NCI-H2081 treated with DMSO at 0.1 percent for 48 hours (cell line): ENCODE measurements around the gene UBE2R2.
"Not testable (repeated sequence)": the region's sequence is repeated elsewhere in the genome, so short reads cannot be mapped to it uniquely, and the experiment has no call there.

Experiments used
- DNase-seq: peaks from one replicate; lab custom pipeline; 2025; lab: John Stamatoyannopoulos, UW

UBE2R2 gene

DNA sequence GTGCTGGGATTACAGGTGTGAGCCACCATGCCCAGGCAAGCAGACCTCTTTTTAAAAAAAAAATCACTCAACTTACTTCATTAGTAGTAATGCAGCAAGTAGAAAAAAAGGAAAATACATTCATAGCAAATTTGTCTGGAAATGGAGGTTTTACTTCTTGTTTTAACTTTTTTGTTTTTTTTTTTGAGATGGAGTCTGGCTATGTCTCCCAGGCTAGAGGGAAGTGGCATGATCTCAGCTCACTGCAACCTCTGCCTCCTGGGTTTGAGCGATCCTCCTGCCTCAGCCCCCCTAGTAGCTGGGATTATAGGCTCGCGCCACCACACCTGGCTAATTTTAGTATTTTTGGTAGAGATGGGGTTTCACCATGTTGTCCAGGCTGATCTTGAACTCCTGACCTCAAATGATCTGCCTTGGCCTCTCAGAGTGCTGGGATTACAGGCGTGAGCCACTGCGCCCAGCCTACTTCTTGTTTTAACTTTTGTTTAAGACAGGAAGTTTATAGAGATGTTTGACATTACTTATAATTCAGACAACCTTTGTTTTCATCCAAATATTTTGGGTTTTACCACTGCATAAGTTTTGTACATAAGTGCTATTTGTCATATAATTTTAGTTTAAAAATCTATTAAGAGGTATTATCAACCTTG lies 26.5 kb downstream of the UBE2R2 start:
- DNase-seq: no peak

DNA sequence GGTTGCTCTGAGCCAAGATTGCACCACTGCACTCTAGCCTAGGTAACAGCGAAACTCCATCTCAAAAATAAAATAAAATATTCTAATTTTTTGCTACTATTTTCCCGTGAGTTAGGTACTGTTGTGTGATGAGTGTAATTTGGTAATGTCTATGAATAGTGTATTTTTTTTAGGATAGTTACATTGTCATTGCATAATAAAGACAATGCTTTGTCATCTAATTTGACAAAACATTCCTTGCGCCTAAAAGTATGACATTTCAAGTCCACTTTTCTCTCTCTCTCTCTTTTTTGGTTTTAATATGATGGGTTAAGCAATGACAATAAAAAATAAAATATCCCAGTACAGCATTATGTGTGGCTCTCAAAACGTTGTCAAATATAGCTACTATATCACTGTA lies 29.3 kb downstream of the UBE2R2 start:
- no peak for DNase-seq

- DNase-seq: not testable (repeated sequence)
These were observed 30.9 kb downstream of the UBE2R2 start for GRCh38 chr9:33847894-33848205.

DNA sequence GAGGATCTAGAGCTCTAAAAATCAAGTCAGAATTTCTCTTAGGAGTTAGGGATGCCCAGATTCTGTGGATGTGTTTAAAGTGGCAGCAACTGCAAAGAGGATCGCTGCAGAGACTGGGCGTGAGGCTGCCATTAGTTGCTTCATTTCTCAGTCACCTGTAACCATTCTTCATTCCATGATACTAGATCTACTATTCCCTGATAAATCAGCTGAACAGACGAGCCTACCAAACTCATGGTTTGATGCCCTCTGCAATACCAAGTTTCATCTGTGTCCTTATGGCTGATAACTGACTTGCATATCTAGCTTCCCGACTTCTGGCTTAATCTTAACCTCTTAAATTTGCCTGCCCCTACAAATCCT lies 33.3 kb downstream of the UBE2R2 start:
- no peak for DNase-seq

DNA sequence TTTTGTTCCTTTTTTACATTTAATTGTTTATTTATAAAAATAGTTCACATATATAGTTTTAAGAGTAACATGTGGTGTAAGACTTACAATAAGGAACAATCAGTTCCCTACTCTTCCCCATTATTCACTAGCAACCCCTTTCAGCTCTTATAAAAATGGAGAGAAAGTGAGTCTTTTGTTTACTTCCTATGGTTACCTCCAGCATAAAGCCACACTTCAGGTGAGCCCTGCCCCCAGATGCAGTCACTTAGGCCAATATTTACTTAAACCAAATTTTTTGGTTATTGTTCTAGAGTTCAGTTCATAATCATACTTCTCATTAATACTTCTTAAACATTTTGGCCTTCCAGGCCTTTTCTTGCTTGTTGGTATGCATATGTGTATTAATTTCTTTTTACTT lies 33.7 kb downstream of the UBE2R2 start:
- DNase-seq: no peak

GRCh38 chr9:33851301-33851700 lies 34.3 kb downstream of the UBE2R2 start:
- DNase-seq: no peak

GRCh38 chr9:33852216-33852826 lies 35.4 kb downstream of the UBE2R2 start:
- DNase-seq: no peak

GRCh38 chr9:33856247-33856646 lies 39.3 kb downstream of the UBE2R2 start:
- no peak for DNase-seq

- no peak for DNase-seq
These were observed 41.5 kb downstream of the UBE2R2 start for GRCh38 chr9:33858423-33858822.

DNA sequence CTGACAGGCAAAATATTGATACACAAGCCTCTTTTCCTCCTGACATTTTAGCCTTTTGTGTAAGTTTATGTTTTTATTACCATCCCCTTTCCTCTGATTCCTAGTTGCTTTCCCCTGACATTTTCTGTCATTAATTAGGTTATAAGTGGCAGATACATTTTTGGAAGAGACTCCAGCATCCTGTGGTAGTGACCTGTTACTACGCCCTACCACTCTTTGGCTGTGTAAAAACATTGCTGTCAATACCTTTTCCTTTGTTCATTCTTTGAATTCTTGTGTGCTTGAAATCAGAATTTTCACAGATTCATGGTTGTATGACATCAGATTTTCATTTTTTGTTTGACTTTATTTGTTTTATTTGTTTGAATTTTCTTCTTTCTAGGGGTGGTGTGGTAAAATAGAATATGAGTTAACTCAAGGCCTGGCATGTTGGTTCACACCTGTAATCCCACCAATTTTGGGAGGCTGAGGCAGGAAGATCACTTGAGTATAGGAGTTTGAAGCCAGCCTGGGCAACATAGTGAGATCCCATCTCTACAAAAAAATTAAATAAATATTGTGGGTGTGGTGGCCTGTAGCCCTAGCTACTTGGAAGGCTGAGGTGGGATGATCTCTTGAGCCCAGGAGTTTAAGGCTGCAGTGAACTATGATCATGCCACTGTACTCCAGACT lies 43.4 kb downstream of the UBE2R2 start:
- DNase-seq: no peak

- DNase-seq: no peak
These were observed 45.0 kb downstream of the UBE2R2 start for GRCh38 chr9:33861917-33862453.

DNA sequence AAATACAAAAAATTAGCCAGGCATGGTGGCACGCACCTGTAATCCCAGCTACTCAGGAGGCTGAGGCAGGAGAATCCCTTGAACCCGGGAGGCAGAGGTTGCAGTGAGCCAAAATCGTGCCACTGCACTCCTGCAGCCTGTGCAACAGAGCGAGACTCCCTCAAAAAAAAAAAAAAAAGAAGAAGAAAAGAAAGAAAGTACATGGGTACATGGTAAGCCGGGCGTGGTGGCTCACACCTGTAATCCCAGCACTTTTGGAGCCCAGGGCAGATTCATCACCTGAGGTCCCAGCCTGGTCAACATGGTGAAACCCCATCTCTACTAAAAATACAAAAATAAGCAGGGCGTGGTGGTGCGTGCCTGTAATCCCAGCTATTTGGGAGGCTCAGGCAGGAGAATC lies 46.1 kb downstream of the UBE2R2 start:
- not testable (repeated sequence) for DNase-seq

- no peak for DNase-seq
These were observed 50.9 kb downstream of the UBE2R2 start for GRCh38 chr9:33867747-33868439.

DNA sequence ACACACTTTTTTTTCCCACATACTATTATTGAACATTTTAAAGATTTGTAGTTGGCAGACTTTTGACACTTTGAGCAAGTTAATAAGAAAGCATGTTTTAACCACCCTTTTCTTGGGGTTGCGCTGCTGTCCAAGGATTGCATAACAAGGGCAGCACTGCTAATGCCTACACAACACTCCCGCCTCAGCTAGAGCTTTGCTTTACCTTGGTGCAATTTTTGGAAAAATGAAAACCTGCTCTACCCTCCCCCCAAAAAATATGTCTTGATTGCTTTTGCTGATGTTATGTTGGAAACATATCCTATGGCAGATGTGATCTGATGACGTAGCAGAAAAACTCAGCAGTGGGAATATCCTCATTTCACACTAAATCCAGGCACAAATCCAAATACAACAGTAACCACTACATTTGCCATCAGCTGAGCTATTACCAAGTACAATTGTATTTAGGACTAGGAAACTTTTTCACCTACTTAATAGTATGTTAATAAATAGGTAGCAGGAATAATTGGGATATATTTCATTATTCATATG lies 51.5 kb downstream of the UBE2R2 start:
- no peak for DNase-seq

DNA sequence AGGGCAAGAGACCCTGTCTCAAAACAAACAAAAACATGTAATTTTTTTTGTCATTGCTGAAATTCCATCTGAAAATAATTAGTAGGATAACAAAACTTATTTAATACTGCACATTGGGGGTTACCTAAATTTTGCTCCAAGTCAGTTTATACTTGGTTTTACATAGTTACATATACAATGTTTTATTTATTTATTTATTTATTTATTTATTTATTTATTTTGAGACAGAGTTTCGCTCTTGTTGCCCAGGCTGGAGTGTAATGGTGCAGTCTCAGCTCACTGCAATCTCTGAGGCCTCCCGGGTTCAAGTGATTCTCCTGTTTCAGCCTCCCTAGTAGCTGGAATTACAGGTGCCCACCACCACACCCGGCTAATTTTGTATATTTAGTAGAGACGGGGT lies 52.3 kb downstream of the UBE2R2 start:
- not testable (repeated sequence) for DNase-seq

DNA sequence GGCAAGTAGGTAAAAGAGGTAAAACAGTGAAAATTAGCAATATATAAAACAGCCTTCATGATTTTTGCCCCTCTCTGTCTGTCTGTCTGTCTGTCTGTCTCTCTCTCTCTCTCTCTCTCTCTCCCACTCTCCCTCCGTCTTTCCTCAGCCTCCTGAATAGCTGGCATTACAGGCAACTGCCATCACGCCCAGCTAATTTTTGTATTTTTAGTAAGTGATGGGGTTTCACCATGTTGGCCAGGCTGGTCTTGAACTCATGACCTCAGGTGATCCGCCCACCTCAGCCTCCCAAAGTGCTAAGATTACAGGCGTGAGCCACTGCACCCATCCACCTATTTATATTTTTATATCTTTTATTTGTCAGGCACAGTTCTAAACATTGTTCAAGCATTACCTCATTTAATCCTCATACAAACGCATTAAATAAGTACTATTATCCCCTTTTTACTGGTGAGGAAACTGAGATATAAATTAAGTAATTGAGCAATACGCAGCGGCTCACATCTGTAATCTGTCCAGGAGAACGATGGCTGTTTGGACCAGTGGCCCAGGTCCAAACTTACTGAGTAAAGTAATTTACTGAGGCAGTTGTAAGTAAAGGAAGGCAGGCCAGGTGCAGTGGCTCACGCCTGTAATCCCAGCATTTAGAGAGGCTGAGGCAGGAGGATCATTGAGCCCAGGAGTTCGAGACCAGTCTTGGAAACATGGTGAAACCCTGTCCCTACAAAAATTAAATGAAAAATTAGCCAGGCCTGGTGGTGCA lies 60.9 kb downstream of the UBE2R2 start:
- DNase-seq: no peak

GRCh38 chr9:33878691-33879366 lies 61.9 kb downstream of the UBE2R2 start:
- no peak for DNase-seq

GRCh38 chr9:33880211-33881089 lies 63.5 kb downstream of the UBE2R2 start:
- DNase-seq: no peak

GRCh38 chr9:33881635-33882034 lies 64.7 kb downstream of the UBE2R2 start:
- no peak for DNase-seq
